HCT116 (cell line): Measurements from ENCODE around the gene ZNF148. TPM values are rescaled to one million over a fixed set of nuclear protein-coding genes. Genes with fewer than 3 reads are reported as not detected.

Source experiments
- ATAC-seq: fragments of 200-7000 bp; cut with Tn5 transposase; 2 replicates; pipeline ENCODE4 v1.9.1; 2020; ENCODE audit warnings: mild to moderate bottlenecking, moderate library complexity
- BruUV-seq: library from RNA; stranded (reverse); fragments of 400-500 nt; replicated peaks from 2 replicates; lab custom pipeline; 2021; lab: Mats Ljungman, UMichigan
- CTCF ChIA-PET: fragments of 300-600 bp; sonication (Branson Sonifier 250); formaldehyde crosslinking; loops from one replicate; lab custom pipeline; 2021; ENCODE audit warnings: antibody characterized with exemption; lab: Charles Lee
- POLR2A ChIA-PET: fragments of 300-600, 350-600 bp; sonication (Branson Sonifier 250); formaldehyde crosslinking; loops from one replicate; lab custom pipeline; 2021; ENCODE audit warnings: antibody characterized with exemption; lab: Charles Lee
- RAD21 ChIA-PET, 2 experiments: fragments of 300-600 bp; sonication (Branson Sonifier 250); formaldehyde crosslinking; loops; one replicate each; lab custom pipeline; 2023; ENCODE audit warnings: low total read pairs in 2 of 2; ENCODE audit not compliant: uncharacterized antibody in 2 of 2, unreplicated experiment in 2 of 2, low non-redundant PET in 1 of 2; lab: Charles Lee
- DNase-seq: peaks from one replicate; pipeline ENCODE4 v3.0.0-alpha.2; 2010; ENCODE audit warnings: low read depth, low spot score
- H2AFZ ChIP-seq: fragments of 200-600 bp; shearing (Covaris generic), sonication (generic); 2 replicates; pipeline ENCODE4 v1.6.1; 2017; ENCODE audit warnings: low read depth, mixed run types, mixed read lengths, antibody characterized with exemption, low read length; ENCODE audit not compliant: poor library complexity, severe bottlenecking
- H3K27ac ChIP-seq: 2 replicates; pipeline ENCODE4 v1.5.1; 2012; ENCODE audit warnings: low read depth, low read length
- H3K27me3 ChIP-seq: fragments of 200-600 bp; sonication (generic); 2 replicates; pipeline ENCODE4 v1.6.1; 2016; ENCODE audit warnings: mixed run types, low read length, mixed read lengths; ENCODE audit not compliant: insufficient read depth
- H3K36me3 ChIP-seq, 2 experiments: fragments of 200-500 bp in 1 of 2; fragments of 200-600 bp in 1 of 2; sonication (Bioruptor generic) in 1 of 2; sonication (generic) in 1 of 2; 2 replicates each; pipeline versions ENCODE4 v1.5.1 to v1.6.1; 2014 to 2016; ENCODE audit warnings: low read length in 2 of 2, inconsistent platforms in 1 of 2, mixed read lengths in 1 of 2, mixed run types in 1 of 2; ENCODE audit not compliant: insufficient read depth in 2 of 2, control insufficient read depth in 1 of 2
- H3K4me1 ChIP-seq, 2 experiments: fragments of 200-600 bp in 1 of 2; sonication (generic) in 1 of 2; 2 replicates each; pipeline versions ENCODE4 v1.5.1 to v1.6.1; 2012 to 2017; ENCODE audit warnings: low read length in 2 of 2, inconsistent platforms in 1 of 2, mild to moderate bottlenecking in 1 of 2, mixed read lengths in 1 of 2, mixed run types in 1 of 2, moderate library complexity in 1 of 2; ENCODE audit not compliant: insufficient read depth in 2 of 2, control insufficient read depth in 1 of 2
- H3K4me2 ChIP-seq: fragments of 200-600 bp; sonication (generic); 2 replicates; pipeline ENCODE4 v1.6.1; 2017; ENCODE audit warnings: mixed run types, low read length, mixed read lengths
- H3K4me3 ChIP-seq, 2 experiments: fragments of 200-600 bp in 1 of 2; sonication (generic) in 1 of 2; replicated peaks in 1 of 2; 2 replicates each; pipeline ENCODE4 v1.5.1; 2011 to 2016; ENCODE audit warnings: low read length in 2 of 2, control low read depth in 1 of 2, low read depth in 1 of 2, mild to moderate bottlenecking in 1 of 2, mixed read lengths in 1 of 2, mixed run types in 1 of 2
- H3K79me2 ChIP-seq: fragments of 200-600 bp; sonication (generic); 2 replicates; pipeline ENCODE4 v1.6.1; 2017; ENCODE audit warnings: mild to moderate bottlenecking, mixed run types, low read length, moderate library complexity, mixed read lengths; ENCODE audit not compliant: insufficient read depth
- H3K9ac ChIP-seq: fragments of 200-600 bp; sonication (generic); 2 replicates; pipeline ENCODE4 v1.6.1; 2016; ENCODE audit warnings: low read length, mixed read lengths
- H3K9me2 ChIP-seq: fragments of 200-600 bp; sonication (generic), shearing (Covaris generic); 2 replicates; pipeline ENCODE4 v1.6.1; 2017; ENCODE audit warnings: mixed run types, mild to moderate bottlenecking, moderate library complexity; ENCODE audit not compliant: insufficient read depth
- H3K9me3 ChIP-seq, 2 experiments: fragments of 200-500 bp in 1 of 2; fragments of 200-600 bp in 1 of 2; sonication (Bioruptor generic) in 1 of 2; sonication (generic) in 1 of 2; 2 replicates each; pipeline ENCODE4 v1.6.1; 2014 to 2017; ENCODE audit warnings: low read length in 2 of 2, mixed read lengths in 2 of 2, inconsistent platforms in 1 of 2, low read depth in 1 of 2, mild to moderate bottlenecking in 1 of 2, mixed run types in 1 of 2, moderate library complexity in 1 of 2; ENCODE audit not compliant: control insufficient read depth in 1 of 2, insufficient read depth in 1 of 2
- H4K20me1 ChIP-seq: fragments of 200-600 bp; sonication (generic), shearing (Covaris generic); 2 replicates; pipeline ENCODE4 v1.6.1; 2017; ENCODE audit warnings: mixed run types, mild to moderate bottlenecking, moderate library complexity; ENCODE audit not compliant: insufficient read depth
- EGR1 ChIP-seq: IDR thresholded peaks from 2 replicates; pipeline ENCODE4 v1.6.1; 2012; ENCODE audit warnings: low read depth
- ELF1 ChIP-seq: IDR thresholded peaks from 2 replicates; pipeline ENCODE4 v1.6.1; 2012; ENCODE audit warnings: low read depth, borderline replicate concordance
- EZH2 ChIP-seq: fragments of 200-600 bp; sonication (generic); IDR thresholded peaks from 2 replicates; pipeline ENCODE4 v1.6.1; 2017; ENCODE audit warnings: antibody characterized with exemption, mixed run types
- JUND ChIP-seq: IDR thresholded peaks from 2 replicates; pipeline ENCODE4 v1.6.1; 2012
- POLR2A ChIP-seq: IDR thresholded peaks from 2 replicates; pipeline ENCODE4 v1.7.0; 2011; ENCODE audit warnings: borderline replicate concordance; ENCODE audit not compliant: insufficient read depth, insufficient read length; ENCODE audit errors: extremely low read depth
- POLR2AphosphoS5 ChIP-seq: IDR thresholded peaks from 2 replicates; pipeline ENCODE4 v1.6.1; 2011; ENCODE audit warnings: mild to moderate bottlenecking, low read depth, low read length, moderate library complexity
- RAD21 ChIP-seq: IDR thresholded peaks from 2 replicates; pipeline ENCODE4 v1.6.1; 2012; ENCODE audit warnings: low read depth, mild to moderate bottlenecking
- TCF7L2 ChIP-seq: IDR thresholded peaks from 2 replicates; pipeline ENCODE4 v1.7.0; 2011; ENCODE audit warnings: borderline replicate concordance, inconsistent platforms; ENCODE audit not compliant: insufficient read depth, insufficient read length; ENCODE audit errors: extremely low read depth
- ZFX ChIP-seq: fragments of 450-650 bp; IDR thresholded peaks from 2 replicates; pipeline ENCODE4 v1.6.1; 2017
- intact Hi-C: fragments of 100-400 bp; cut with micrococcal nuclease; formaldehyde crosslinking; loops from 2 replicates; pipeline ENCODE4 v1.10.0; 2022
- total RNA-seq: library from RNA; stranded (reverse); gene quantifications from one replicate; pipeline ENCODE4 v1.2.1, GENCODE V29; 2021; ENCODE audit not compliant: unreplicated experiment
- TF ChIP-seq, protein P1 (sequence below): IDR thresholded peaks from 2 replicates; pipeline ENCODE4 v1.6.1; 2011; ENCODE audit warnings: mild to moderate bottlenecking, low read length, moderate library complexity; ENCODE audit not compliant: insufficient replicate concordance; ENCODE audit errors: extremely low read depth
- TF ChIP-seq, protein P2 (sequence below): IDR thresholded peaks from 2 replicates; pipeline ENCODE4 v1.6.1; 2012

The ZNF148 gene
- total RNA-seq, 1 experiment from 2014 or later: 35.0 TPM

DNA sequence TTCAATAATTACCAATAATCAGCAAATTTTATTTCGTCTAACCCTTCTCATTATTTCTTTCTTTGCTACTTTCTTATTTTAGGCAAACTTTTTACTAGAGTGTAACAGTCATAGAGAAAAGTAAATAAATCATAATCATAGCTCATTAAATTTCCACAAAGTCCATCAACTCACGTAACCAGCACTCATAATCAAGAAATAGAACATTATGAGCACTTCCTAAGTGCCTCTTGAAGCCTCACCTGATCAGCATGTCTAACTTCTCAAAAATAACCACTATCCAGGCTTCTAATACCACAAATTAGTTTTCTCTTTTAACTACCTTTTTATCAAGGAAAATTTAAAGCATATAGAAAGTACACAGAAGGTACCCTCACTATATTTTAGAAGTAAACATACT, 124.2 kb downstream of the ZNF148 start:
- TF ChIP-seq, protein P1, sequence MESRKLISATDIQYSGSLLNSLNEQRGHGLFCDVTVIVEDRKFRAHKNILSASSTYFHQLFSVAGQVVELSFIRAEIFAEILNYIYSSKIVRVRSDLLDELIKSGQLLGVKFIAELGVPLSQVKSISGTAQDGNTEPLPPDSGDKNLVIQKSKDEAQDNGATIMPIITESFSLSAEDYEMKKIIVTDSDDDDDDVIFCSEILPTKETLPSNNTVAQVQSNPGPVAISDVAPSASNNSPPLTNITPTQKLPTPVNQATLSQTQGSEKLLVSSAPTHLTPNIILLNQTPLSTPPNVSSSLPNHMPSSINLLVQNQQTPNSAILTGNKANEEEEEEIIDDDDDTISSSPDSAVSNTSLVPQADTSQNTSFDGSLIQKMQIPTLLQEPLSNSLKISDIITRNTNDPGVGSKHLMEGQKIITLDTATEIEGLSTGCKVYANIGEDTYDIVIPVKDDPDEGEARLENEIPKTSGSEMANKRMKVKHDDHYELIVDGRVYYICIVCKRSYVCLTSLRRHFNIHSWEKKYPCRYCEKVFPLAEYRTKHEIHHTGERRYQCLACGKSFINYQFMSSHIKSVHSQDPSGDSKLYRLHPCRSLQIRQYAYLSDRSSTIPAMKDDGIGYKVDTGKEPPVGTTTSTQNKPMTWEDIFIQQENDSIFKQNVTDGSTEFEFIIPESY: no peak
- TF ChIP-seq EZH2 (no peak), ELF1 (no peak), JUND (no peak), POLR2AphosphoS5 (no peak), EGR1 (no peak), TCF7L2 (no peak), ZFX (no peak), POLR2A (no peak), RAD21 (no peak)
- TF ChIP-seq, protein P2, sequence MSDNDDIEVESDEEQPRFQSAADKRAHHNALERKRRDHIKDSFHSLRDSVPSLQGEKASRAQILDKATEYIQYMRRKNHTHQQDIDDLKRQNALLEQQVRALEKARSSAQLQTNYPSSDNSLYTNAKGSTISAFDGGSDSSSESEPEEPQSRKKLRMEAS: no peak

More for the DNA sequence above, 124.2 kb downstream of the ZNF148 start:
- Histone ChIP-seq H3K9me3 (no peaks in the 10 kb centered on the region), H2AFZ (no peak overlapping the region), H3K36me3 (no peaks in the 10 kb centered on the region), H3K27me3 (no peaks in the 10 kb centered on the region), H3K4me2 (no peak overlapping the region), H4K20me1 (0 out of 2 replicates have a peak, but pooled peaks cover 12% of the 10 kb centered on the region), H3K4me3 (no peak overlapping the region), H3K27ac (no peak overlapping the region), H3K9ac (no peak overlapping the region), H3K79me2 (no peaks in the 10 kb centered on the region), H3K9me2 (no peaks in the 10 kb centered on the region), H3K4me1 (no peaks in the 10 kb centered on the region)
- DNase-seq: no peak
- ChIA-PET POLR2A (interaction anchor here (0.6 kb wide), 1 partner anchor 11 kb away, joined by 3 read pairs; no protein-coding TSS in a partner anchor), RAD21 (no interaction called here), CTCF (no interaction called here)
- no peak for ATAC-seq
- no TSS peak for BruUV-seq
- intact Hi-C loops: no loop called here
